NCI-H2196 treated with DMSO at 0.1 percent for 48 hours (cell line): Measurements from ENCODE around the gene BAD.
A peak's percentile ranks its signal among the peaks of the same experiment; 100 is the strongest.
"Not testable (repeated sequence)": the region's sequence is repeated elsewhere in the genome, so short reads cannot be mapped to it uniquely, and the experiment has no call there.

Source experiments
- DNase-seq: peaks from one replicate; lab custom pipeline; 2025; ENCODE audit not compliant: unreplicated experiment; lab: John Stamatoyannopoulos, UW

Gene BAD

DNA sequence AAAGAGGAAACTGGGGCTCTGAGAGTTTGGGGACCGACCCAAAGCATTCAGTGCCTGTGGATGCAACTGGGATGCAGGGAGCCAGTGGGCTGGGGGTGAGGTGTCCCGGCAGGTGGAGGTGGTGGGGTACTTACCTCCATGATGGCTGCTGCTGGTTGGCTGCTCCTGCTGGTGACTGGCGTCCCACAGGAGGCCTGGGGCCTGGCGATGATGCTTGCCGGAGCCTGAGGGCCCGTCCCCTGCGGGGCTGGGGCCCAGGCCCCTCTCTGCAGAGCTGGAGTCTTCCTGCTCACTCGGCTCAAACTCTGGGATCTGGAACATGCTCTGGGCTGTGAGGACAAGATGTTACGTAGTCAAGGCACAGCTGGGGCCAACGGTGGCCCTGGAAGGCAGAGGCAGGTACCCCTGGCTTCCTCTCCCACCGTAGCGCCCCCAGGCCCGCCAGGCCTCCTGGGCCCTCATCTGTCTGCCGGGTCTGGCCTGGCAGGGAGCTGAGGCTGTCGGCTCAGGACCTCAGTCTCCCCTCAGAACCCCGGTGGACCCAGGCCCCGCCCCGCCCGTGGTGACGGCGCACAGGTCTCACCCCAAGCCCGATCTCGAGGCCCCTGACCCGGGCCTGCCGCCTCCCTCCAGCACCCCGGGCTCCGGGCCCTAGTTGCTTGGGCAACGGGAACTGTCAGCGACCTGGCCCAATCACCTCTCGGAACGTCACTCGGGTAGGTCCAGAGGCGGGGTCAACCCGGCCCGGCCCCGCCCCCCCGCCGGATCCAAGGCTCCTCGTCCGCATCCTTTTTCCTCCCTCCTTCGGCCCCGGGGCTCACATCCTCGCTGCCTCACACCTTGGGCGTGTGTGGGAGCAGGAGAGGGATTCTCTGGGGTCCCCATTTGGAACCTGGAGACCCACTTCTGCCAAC is at the start of gene BAD:
TSS of gene BAD (minus strand) at position 618 of the 914 bp plus-strand sequence. CDS start at position 321, 297 bp downstream.
- DNase-seq = peak; percentile 84

DNA sequence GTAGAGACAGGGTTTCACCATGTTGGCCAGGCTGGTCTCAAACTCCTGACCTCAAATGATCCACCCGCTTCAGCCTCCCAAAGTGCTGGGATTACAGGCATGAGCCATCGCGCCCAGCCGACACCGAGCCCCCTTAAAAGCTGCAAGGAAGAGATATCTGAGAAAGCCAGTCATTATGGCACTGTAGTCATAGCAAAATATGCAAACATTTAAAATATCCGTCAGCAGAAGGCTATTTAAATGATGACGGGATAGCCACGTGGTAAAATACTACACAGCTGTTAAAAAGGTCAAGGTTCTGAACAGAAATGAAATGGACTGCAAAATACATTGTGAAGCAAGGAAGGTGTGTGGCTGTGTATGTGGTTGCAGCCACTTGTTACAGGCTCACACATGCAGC is 49.1 kb upstream of the BAD start:
- no peak for DNase-seq

DNA sequence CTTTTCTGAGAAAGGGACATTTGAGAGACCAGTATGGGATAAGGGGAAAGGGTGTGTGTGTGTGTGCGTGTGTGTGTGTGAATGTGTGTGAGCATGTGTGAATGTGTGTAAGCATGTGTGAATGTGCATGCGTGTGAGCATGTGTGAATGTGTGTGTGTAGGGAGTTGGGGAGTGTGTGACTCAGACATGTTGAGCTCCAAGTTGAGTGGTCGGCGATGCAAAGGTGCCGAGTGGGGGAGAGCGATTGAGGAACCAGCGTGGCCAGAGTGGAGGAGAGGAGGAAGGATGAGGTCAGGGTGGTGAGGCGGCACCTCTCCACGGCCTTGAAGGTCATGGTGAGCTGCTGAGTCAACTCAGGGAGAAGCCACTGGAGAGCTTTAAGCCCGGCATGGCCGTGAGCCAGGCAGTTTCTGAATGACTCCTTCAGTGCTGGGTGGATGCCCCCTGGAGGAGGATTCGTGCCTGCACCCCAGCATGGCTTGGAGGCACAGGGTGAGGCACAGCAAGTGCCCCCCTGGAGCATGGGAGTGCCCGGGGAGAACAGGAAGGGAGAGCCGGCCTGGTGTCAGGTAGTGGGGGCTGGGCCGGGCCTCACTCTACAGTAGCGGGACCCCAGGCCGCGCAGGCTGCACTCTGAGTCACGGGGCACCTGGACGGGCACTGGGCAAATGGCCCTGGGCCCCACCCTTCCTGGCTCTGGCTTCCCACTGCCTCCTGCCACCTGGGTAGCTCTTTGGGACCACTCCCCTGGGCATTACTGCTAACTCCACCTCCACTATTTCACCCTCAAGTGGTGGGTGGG is 47.3 kb upstream of the BAD start:
- peak; percentile 59 for DNase-seq

DNA sequence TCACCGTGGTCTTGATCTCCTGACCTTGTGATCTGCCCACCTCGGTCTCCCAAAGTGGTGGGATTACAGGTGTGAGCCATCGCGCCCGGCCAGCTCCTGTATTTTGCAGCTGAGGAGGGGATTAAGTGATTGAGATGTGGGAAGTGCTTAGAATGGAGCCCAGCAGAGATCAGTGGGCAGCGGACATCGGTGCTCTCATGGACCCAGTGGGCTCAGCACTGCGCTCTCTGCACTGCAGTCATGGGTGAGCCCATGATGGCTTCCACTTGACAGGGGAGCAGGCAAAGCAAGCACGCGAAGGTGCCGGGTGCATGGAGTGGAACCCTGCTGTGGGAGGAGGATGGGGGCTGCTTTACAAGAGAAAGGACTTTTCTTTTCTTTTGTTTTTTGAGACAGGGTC is 46.4 kb upstream of the BAD start:
- DNase-seq = no peak

DNA sequence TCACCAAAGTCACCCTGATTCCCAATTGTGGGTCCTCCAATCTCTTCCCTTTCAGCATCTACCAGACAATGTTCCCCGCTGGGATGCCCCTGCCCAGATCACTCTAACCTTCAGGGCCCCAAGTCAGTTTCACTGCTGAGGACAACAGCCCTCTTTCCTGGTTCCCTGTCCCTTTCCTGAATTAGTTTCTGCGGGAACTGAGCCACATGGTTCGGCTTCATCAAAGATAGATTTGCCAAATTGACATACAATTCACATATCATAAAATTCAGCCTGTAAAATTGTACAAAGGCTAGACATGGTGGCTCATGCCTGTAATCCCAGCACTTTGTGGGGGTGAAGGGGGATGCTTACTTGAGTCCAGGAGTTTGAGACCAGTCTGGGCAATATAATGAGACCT is 43.5 kb upstream of the BAD start:
- no peak for DNase-seq

DNA sequence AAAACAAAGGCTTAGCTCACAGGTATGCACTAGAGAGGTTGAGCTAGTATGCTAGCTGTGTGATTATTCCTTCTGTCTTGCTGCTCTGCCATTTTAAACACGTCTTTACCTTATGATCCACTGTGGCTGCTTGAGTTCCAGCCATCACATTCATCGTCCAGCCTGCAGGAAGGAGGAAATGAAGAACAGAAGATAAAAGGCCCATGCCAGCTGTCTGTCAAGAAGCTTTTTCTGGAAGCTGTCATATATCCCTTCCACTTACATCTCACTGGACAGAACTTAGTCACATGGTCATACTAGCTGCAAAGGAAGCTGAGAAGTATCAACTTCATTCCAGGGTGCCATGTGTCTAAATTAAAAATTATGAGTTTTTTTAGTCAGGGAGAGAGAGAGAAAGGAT is 42.9 kb upstream of the BAD start:
- DNase-seq = no peak

DNA sequence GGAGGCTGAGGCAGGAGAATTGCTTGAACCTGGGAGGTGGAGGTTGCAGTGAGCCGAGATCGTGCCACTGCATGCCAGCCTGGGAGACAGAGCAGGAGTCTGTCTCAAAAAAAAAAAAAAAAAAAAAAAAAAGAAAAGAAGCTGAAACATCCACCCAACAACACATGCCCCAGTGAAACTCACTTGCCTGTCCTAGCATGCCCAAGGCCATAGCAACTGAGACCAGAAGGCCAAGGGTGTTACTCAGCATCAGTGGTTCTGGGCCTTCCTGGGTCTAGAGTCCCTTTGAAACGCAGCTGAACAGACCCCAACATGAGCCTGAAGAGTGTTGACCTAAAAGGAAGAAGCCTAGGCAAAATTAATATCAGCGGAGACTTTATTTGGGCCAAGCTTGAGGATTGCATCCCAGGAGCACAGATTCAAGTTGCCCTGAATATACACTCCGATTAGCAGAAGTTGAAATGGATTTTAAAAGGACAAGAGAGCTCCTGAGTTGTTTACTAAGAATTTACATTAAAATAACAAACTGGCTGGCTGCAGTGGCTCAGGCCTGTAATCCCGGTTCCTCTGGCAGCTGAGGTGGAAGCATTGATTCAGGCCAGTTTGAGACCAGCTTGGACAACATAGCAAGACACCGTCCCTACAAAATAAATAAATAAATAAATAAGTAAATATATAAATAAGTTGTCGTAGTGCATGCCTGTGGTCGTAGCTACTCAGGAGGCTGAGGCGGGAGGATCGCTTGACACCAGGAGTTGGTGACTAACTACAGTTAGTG is 40.4 kb upstream of the BAD start:
- DNase-seq = no peak

DNA sequence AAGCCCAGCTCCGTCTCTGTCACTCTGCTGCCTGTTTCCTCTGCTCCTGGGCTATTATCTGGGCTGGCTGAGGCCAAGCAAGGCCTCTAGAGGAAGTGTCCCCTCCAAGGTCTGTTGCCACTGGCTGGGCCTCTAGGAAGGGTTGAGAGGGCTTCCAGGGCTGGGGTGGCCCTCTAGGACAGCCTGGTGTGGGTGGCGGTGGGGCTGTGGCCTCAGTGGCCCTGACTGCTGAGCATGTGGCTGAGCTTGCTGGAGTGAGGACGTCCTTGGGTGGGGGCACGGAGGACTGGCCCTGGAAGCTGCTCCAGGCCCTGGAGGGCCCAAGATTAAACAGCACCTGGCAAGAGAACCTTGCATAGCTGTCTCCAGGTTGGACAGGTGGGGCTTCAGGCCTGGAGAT is 39.5 kb upstream of the BAD start:
- not testable (repeated sequence) for DNase-seq

DNA sequence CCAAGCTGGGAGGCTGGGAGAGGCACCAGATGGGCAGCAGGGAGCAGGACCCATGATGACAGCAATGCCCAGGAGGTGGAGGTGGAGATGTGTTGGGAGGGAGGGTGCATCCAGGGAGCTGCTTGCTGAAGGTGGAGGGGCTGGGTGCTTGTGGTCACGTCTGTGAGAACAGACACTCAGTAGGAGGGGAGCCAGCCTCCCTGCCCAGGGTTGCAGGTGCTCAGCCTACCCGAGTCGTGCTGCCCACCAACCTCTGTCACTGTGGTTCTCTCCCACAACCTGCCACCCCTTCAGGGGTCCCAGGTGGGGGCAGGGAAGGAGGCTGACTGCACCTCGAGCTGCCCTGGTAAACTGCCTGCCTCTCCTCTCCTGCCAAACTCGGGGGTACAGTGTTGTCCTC is 38.9 kb upstream of the BAD start:
- no peak for DNase-seq

DNA sequence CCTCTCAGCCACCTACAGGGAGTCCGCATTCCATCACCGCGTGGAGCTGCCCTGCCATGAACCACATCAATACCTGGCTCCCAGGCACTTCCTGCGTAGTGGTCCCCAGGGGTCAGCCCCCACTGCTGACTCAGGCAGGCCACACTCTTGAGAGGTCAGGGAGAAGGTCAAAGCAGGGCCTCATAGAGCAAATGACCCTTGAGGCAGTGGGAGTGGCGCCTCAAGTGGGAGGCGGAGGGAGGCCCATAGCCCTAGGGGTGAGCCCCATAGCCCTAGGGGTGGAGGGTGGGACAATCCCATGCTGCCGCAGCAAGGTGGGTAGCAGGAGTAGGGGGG is 38.4 kb upstream of the BAD start:
- DNase-seq = no peak

DNA sequence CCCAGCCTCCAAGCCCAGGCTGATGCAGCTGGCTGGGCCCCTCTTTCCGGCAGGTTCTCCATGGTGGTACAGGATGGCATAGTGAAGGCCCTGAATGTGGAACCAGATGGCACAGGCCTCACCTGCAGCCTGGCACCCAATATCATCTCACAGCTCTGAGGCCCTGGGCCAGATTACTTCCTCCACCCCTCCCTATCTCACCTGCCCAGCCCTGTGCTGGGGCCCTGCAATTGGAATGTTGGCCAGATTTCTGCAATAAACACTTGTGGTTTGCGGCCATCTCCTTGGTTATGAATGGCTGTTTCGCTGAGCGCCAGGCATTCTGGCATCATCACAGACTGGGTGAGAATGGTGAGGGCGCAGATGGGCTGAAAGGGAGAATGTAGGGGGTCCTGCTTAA is 37.1 kb upstream of the BAD start:
- peak; percentile 74 for DNase-seq

DNA sequence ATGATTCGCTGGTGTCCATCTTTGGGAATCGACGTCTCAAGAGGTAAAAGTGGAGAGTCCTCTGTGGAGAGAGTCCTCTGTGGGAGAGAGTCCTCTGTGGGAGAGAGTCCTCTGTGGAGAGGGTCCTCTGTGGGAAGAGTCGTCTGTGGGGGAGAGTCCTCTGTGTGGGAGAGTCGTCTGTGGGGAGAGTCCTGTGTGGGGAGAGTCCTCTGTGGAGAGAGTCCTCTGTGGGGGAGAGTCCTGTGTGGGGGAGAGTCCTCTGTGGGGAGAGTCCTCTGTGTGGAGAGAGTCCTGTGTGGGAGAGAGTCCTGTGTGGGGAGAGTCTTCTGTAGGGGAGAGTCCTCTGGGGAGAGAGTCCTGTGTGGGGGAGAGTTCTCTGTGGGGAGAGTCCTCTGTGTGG is 36.6 kb upstream of the BAD start:
- DNase-seq = no peak

DNA sequence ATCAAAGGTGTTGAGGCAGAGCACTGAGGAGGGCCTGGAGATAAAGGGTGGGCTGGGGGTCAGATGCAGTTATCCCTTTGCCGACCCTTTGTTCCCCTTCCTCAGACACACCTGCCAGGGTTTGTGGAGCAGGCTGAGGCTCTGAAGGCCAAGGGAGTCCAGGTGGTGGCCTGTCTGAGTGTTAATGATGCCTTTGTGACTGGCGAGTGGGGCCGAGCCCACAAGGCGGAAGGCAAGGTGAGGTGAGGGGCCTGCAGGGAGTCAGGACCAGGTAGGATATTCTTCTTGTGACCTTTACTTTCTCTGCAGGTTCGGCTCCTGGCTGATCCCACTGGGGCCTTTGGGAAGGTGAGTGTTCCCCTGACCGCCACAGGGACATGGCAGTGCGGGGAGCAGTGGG is 36.1 kb upstream of the BAD start:
- no peak for DNase-seq

DNA sequence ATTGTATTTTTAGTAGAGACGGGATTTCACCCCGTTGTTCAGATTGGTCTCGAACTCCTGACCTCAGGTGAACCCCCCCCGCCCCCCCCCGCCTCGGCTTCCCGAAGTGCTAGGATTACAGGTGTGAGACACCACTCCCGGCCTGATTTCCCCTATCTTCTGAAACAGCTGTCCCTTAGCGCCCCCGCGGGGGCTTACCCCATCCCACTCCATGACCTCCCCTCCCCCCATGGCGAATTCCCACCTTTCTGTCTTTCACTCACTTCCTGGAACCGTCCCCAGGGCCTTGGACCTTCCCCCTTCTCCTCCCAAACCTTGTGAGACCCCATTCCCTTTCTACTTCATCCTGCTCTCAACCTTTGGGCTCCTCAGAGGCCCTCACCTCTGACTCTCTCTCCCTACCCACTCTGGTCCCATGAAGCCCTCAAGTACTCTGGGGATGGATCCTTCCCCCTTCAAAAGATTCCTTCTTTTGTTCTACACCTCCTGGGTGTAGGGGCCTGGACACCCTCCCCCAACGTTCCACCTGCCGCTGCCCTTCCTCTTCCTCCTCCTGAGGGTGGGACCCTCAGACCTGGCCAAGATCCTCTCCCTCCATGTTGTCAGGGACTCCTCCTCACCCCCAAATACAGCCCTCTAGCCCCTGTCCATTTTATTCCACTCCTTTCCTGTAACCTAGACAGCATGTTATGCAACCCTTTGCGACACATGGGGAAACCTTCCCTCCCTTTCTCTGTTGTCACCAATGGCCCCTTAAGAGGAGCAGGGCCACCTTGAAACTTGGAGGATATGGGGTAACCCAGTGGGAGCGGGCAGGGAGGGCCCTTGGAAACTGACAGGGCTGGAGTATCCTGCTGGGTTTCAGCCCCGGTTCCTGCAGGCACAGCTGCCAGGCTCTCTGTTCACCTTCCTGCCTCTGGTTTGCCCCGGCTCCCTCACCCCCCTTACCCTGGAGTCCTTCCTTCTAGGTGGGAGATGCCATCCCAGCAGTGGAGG is 34.6 kb upstream of the BAD start:
- DNase-seq = no peak

DNA sequence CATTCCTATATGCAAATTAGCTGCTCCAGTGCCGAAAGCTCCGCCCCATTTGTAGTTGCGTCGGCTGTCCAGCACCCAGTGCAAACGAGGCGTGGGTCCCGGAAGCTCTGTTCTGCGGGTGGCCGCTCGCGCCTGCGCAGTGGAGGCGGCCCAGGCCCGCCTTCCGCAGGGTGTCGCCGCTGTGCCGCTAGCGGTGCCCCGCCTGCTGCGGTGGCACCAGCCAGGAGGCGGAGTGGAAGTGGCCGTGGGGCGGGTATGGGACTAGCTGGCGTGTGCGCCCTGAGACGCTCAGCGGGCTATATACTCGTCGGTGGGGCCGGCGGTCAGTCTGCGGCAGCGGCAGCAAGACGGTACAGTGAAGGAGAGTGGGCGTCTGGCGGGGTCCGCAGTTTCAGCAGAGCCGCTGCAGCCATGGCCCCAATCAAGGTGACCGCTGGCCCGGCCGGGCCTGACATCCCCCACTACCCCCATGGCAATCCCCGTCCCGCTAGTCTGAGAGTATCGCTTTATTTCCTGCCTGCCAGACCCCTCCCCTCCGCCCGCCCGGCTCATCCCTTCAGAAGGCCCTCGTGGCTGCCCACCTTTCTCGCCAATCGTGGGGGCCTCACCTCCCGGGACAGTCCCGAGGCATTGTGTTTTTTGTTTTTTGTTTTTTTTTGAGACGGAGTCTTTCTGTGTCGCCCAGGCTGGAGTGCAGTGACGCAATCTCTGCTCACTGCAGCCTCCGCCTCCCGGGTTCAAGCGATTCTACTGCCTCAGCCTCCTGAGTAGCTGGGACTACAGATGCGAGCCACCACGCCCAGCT is 33.7 kb upstream of the BAD start, which contains the start of gene PRDX5:
TSS of gene PRDX5 (plus strand) at position 161 of the 805 bp plus-strand sequence. CDS start at position 256, 95 bp downstream.
- peak; percentile 92 for DNase-seq

DNA sequence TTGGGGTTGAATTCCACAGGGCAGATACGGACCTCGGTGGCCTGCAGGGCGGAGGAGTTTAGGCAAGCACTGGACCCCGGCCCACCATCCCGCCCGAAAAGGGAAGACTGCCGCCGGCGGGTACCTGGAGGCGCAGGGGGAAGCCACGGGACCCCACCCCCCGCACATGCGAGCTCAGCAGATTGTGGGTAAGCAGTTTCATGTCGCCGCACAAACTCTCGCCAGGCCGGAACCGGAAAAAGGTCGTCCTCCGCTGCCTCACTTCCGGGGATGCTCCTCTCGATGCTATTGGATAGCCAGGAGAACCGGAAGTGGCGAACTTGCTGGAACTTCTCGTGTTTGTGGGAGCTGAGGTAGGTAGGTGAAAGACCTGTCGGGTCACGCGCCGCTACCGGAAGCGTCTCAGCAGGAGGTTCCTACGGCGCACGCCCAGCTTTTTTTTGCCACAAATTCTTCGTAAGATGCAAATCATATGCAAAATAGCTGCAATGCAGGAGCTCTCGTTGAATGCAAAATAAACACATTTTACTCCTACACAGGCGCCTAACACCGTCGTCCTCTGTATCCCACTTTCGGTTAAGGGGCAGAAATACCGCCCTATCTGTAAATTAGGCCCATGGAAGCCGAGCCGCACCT is 33.0 kb upstream of the BAD start, which contains the start of gene TRMT112:
TSS of gene TRMT112 (minus strand) at position 235 of the 636 bp plus-strand sequence. CDS start at position 202, 33 bp downstream.
- DNase-seq = peak; percentile 98

DNA sequence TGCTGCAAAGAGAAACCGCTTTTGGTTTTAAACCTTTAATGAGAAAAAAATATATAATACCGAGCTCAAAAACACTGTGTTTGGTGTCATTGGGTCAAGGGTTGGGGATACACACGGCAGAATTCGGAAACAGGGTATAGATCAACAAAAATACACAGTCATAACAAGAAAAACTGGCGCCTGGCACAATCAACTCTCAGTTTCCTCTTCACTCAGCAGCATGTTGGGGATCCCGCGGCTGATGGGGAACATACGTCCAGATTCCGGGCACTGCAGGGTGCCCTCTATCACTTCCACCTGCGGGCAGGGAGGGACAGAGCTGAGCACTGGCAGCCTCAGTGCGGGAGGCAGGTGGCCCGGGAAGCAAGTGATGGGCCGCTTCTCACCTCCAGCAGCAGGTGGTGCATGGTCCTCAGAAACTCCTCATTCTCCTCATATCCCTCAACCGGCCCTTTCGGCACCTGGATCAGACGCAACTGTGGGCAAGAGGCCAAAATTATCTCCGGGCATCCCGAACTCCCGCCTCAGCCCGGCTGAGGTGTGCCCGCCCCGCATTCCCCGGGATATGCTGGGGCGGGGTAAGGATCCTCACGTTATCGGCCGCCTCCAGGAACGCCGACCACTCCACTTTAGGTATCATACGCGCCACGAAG is 32.3 kb upstream of the BAD start:
- DNase-seq = peak; percentile 49
